LNCaP clone FGC (cell line): Measurements from ENCODE around the gene TPCN2.

Experiments
- DNase-seq: peaks from one replicate; pipeline ENCODE4 v3.0.0-alpha.2; 2011; ENCODE audit warnings: low read depth
- H3K4me3 ChIP-seq: 2 replicates; pipeline ENCODE4 v1.5.1; 2011; ENCODE audit warnings: mild to moderate bottlenecking, low read depth, low read length, control low read depth
- CTCF ChIP-seq: IDR thresholded peaks from 2 replicates; pipeline ENCODE4 v1.5.1; 2012; ENCODE audit warnings: mild to moderate bottlenecking; ENCODE audit not compliant: control insufficient read depth, insufficient read depth; ENCODE audit errors: extremely low read depth

TPCN2 gene

GRCh38 chr11:69125861-69126260 is 77.1 kb downstream of the TPCN2 start:
- DNase-seq = no peak
- no peak overlapping the region for H3K4me3 ChIP-seq
- TF ChIP-seq CTCF = no peak

- no peak for TF ChIP-seq CTCF
- no peak for DNase-seq
- no peak overlapping the region for H3K4me3 ChIP-seq
These were observed 77.6 kb downstream of the TPCN2 start for GRCh38 chr11:69126286-69126685.

GRCh38 chr11:69127081-69127850 is 78.5 kb downstream of the TPCN2 start:
- TF ChIP-seq CTCF = no peak
- no peak overlapping the region for H3K4me3 ChIP-seq
- no peak for DNase-seq

- no peak overlapping the region for H3K4me3 ChIP-seq
- no peak for DNase-seq
- no peak for TF ChIP-seq CTCF
These were observed 79.2 kb downstream of the TPCN2 start for GRCh38 chr11:69127884-69128283.

- H3K4me3 ChIP-seq = no peak overlapping the region
- TF ChIP-seq CTCF = no peak
- DNase-seq = no peak
These were observed 80.3 kb downstream of the TPCN2 start for GRCh38 chr11:69129053-69129452.

GRCh38 chr11:69129647-69130046 is 80.9 kb downstream of the TPCN2 start:
- no peak overlapping the region for H3K4me3 ChIP-seq
- DNase-seq = no peak
- TF ChIP-seq CTCF = no peak

GRCh38 chr11:69130654-69131053 is 81.9 kb downstream of the TPCN2 start:
- H3K4me3 ChIP-seq = no peak overlapping the region
- DNase-seq = no peak
- TF ChIP-seq CTCF = no peak
